K562 (cell line): ENCODE measurements around the gene SYTL2. TPM values are rescaled to one million over a fixed set of nuclear protein-coding genes. Genes with fewer than 3 reads are reported as not detected.

Source experiments
- ATAC-seq: fragments of 200-7000 bp; cut with Tn5 transposase; 3 replicates; pipeline ENCODE4 v1.9.1; 2020; ENCODE audit warnings: moderate library complexity
- BruUV-seq: library from RNA; stranded (reverse); fragments of 400-500 nt; replicated peaks from 2 replicates; lab custom pipeline; 2021; lab: Mats Ljungman, UMichigan
- CTCF ChIA-PET: fragments of 300-600 bp; formaldehyde crosslinking; extraction: SDS; loops from one replicate; lab custom pipeline; 2021; ENCODE audit warnings: low intra/inter-chr PET ratio; lab: Yijun Ruan, JAX
- POLR2A ChIA-PET: fragments of 300-600, 350-650 bp; sonication (Branson Sonifier 250); formaldehyde crosslinking; extraction: SDS; loops from one replicate; lab custom pipeline; 2021; ENCODE audit warnings: antibody characterized with exemption, inconsistent platforms; lab: Yijun Ruan, JAX
- DNase-seq, 4 experiments: peaks; one replicate each; pipeline versions ENCODE4 v3.0.0 to v3.0.0-alpha.2; 2011 to 2018; ENCODE audit warnings: low spot score in 3 of 4, mixed read lengths in 3 of 4; ENCODE audit errors: extremely low read depth in 1 of 4
- FAIRE-seq: peaks from 2 replicates; lab custom pipeline; 2011; peaks lifted over from hg19 to GRCh38; lab: Jason Lieb, UNC
- H2AFZ ChIP-seq: 2 replicates; pipeline ENCODE4 v1.6.0; 2011; ENCODE audit warnings: low read depth, low read length, control low read depth, inconsistent platforms
- H3K27ac ChIP-seq: fragments of 200-600 bp; 3 replicates; pipeline ENCODE4 v1.8.0; 2011; ENCODE audit warnings: low read depth, mild to moderate bottlenecking, control low read depth, inconsistent platforms, low read length, moderate library complexity, mixed read lengths; ENCODE audit errors: extremely low read depth
- H3K27me3 ChIP-seq, 2 experiments: fragments of 300-600 bp in 1 of 2; 2 replicates in 1 of 2; 3 replicates in 1 of 2; pipeline versions ENCODE4 v1.6.0 to v1.8.0; 2011; ENCODE audit warnings: inconsistent platforms in 2 of 2, low read length in 2 of 2, mild to moderate bottlenecking in 1 of 2, mixed read lengths in 1 of 2, moderate library complexity in 1 of 2; ENCODE audit not compliant: control insufficient read depth in 2 of 2, insufficient read depth in 2 of 2
- H3K36me3 ChIP-seq: fragments of 300-600 bp; 3 replicates; pipeline ENCODE4 v1.8.0; 2011; ENCODE audit warnings: mild to moderate bottlenecking, low read length, inconsistent platforms; ENCODE audit not compliant: control insufficient read depth, insufficient read depth
- H3K4me1 ChIP-seq, 2 experiments: fragments of 200-600 bp in 1 of 2; replicated peaks in 1 of 2; 2 replicates in 1 of 2; 3 replicates in 1 of 2; pipeline versions ENCODE4 v1.5.1 to v1.8.0; 2011; ENCODE audit warnings: inconsistent platforms in 2 of 2, low read length in 2 of 2, mild to moderate bottlenecking in 1 of 2, mixed read lengths in 1 of 2, moderate library complexity in 1 of 2; ENCODE audit not compliant: control insufficient read depth in 2 of 2, insufficient read depth in 2 of 2
- H3K4me2 ChIP-seq: 2 replicates; pipeline ENCODE4 v1.6.1; 2011; ENCODE audit warnings: low read length, control low read depth, inconsistent platforms, mixed read lengths; ENCODE audit not compliant: insufficient read depth
- H3K4me3 ChIP-seq: fragments of 200-600 bp; sonication (generic), shearing (Covaris generic); 2 replicates; pipeline ENCODE4 v1.5.1; 2016; ENCODE audit warnings: control low read depth, inconsistent platforms
- H3K79me2 ChIP-seq: fragments of 200-600 bp; 3 replicates; pipeline ENCODE4 v1.8.0; 2011; ENCODE audit warnings: low read length, inconsistent platforms; ENCODE audit not compliant: control insufficient read depth, insufficient read depth
- H3K9ac ChIP-seq, 2 experiments: 2 replicates each; pipeline versions ENCODE4 v1.6.0 to v1.6.1; 2011; ENCODE audit warnings: low read depth in 2 of 2, low read length in 2 of 2, control low read depth in 1 of 2, inconsistent platforms in 1 of 2, mild to moderate bottlenecking in 1 of 2, mixed read lengths in 1 of 2; ENCODE audit not compliant: insufficient read depth in 1 of 2
- H3K9me1 ChIP-seq: one replicate; pipeline ENCODE4 v1.6.0; 2011; ENCODE audit warnings: inconsistent platforms, mild to moderate bottlenecking, low read length, moderate library complexity; ENCODE audit not compliant: control insufficient read depth, insufficient read depth
- H3K9me3 ChIP-seq: replicated peaks from 2 replicates; pipeline ENCODE4 v1.5.1; 2011; ENCODE audit warnings: low read depth, low read length, inconsistent platforms; ENCODE audit not compliant: control insufficient read depth, insufficient read depth
- H4K20me1 ChIP-seq: replicated peaks from 2 replicates; pipeline ENCODE4 v1.6.1; 2011; ENCODE audit warnings: low read length, inconsistent platforms, mixed read lengths; ENCODE audit not compliant: control insufficient read depth, insufficient read depth
- CEBPG ChIP-seq, 3 experiments: fragments of 200-800 bp in 1 of 3; sonication (Bioruptor generic) in 1 of 3; sonication (generic) in 1 of 3; formaldehyde crosslinking in 1 of 3; IDR thresholded peaks in 2 of 3; conservative IDR thresholded peaks in 1 of 3; 2 replicates each; pipeline versions ENCODE4 v1.6.1 to v1.8.0; 2016 to 2022; ENCODE audit warnings: missing compliant biosample characterization in 2 of 3, missing genetic modification characterization in 2 of 3, mild to moderate bottlenecking in 1 of 3, missing genetic modification reagents in 1 of 3
- HCFC1 ChIP-seq: IDR thresholded peaks from 2 replicates; pipeline ENCODE4 v1.6.1; 2012; ENCODE audit warnings: low read depth, low read length, improper control_type of control experiment
- KAT7 ChIP-seq: sonication (generic); formaldehyde crosslinking; IDR thresholded peaks from 2 replicates; pipeline ENCODE4 v1.8.0; 2022; ENCODE audit warnings: missing genetic modification reagents, mild to moderate bottlenecking, borderline replicate concordance
- NBN ChIP-seq: fragments of 450-650 bp; IDR thresholded peaks from 2 replicates; pipeline ENCODE4 v1.6.1; 2016; ENCODE audit warnings: low read depth, mild to moderate bottlenecking
- NFIX ChIP-seq: fragments of 250-450 bp; sonication (Bioruptor Pico); IDR thresholded peaks from 2 replicates; pipeline ENCODE4 v1.4.0; 2020; ENCODE audit warnings: low read depth, mild to moderate bottlenecking, moderate library complexity
- OTX1 ChIP-seq: fragments of 450-650 bp; formaldehyde crosslinking; IDR thresholded peaks from 2 replicates; pipeline ENCODE4 v1.4.0; 2022; ENCODE audit warnings: mild to moderate bottlenecking
- RAD51 ChIP-seq: fragments of 450-650 bp; IDR thresholded peaks from 2 replicates; pipeline ENCODE4 v1.7.1; 2016; ENCODE audit warnings: low read depth, mild to moderate bottlenecking, borderline replicate concordance
- SIN3B ChIP-seq: fragments of 450-650 bp; IDR thresholded peaks from 2 replicates; pipeline ENCODE4 v1.6.1; 2017; ENCODE audit warnings: low read depth, mild to moderate bottlenecking, moderate library complexity
- SMAD1 ChIP-seq: fragments of 150-350 bp; IDR thresholded peaks from 2 replicates; pipeline ENCODE4 v1.6.1; 2014; ENCODE audit warnings: low read length, low read depth; ENCODE audit not compliant: partially characterized antibody
- SMARCA4 ChIP-seq: fragments of 450-650 bp; IDR thresholded peaks from 2 replicates; pipeline ENCODE4 v1.6.1; 2016
- SMARCC2 ChIP-seq: fragments of 450-650 bp; IDR thresholded peaks from 2 replicates; pipeline ENCODE4 v1.6.1; 2017; ENCODE audit warnings: antibody characterized with exemption, moderate library complexity, mild to moderate bottlenecking, low read depth
- SOX6 ChIP-seq: fragments of 450-650 bp; IDR thresholded peaks from 2 replicates; pipeline ENCODE4 v1.6.1; 2014; ENCODE audit warnings: mild to moderate bottlenecking
- ZC3H4 ChIP-seq: sonication (generic); formaldehyde crosslinking; IDR thresholded peaks from 2 replicates; pipeline ENCODE4 v1.9.0; 2021; ENCODE audit warnings: missing genetic modification reagents, borderline replicate concordance
- ZKSCAN1 ChIP-seq: fragments of 150-350 bp; IDR thresholded peaks from 2 replicates; pipeline ENCODE4 v1.6.1; 2016; ENCODE audit warnings: low read depth, low read length
- ZKSCAN8 ChIP-seq: fragments of 200-800 bp; sonication (Bioruptor generic); IDR thresholded peaks from 2 replicates; pipeline ENCODE4 v1.6.1; 2016; ENCODE audit warnings: missing genetic modification characterization, missing compliant biosample characterization
- ZNF197 ChIP-seq: fragments of 200-800 bp; sonication (Bioruptor generic); IDR thresholded peaks from 2 replicates; pipeline ENCODE4 v1.6.1; 2016; ENCODE audit warnings: low read depth, missing genetic modification characterization, missing compliant biosample characterization
- ZNF561 ChIP-seq: fragments of 450-650 bp; formaldehyde crosslinking; conservative IDR thresholded peaks from 2 replicates; pipeline ENCODE4 v1.4.0; 2020; ENCODE audit warnings: mild to moderate bottlenecking, moderate library complexity
- whole genome bisulfite sequencing: fragments of 100-300 bp; shearing (Covaris generic); methylation state at CpG from one replicate; pipeline ENCODE4 v1.1.6; 2016; ENCODE audit warnings: low coverage, mixed read lengths; ENCODE audit not compliant: insufficient coverage; ENCODE audit errors: missing lambda C conversion rate; 5-methylcytosine and 5-hydroxymethylcytosine counted together
- in situ Hi-C: fragments of 300-500 bp; cut with MboI; formaldehyde crosslinking; loops from 4 replicates; pipeline ENCODE4 v1.15.0; 2018; ENCODE audit warnings: inconsistent platforms, mixed read lengths
- intact Hi-C: fragments of 100-400 bp; cut with micrococcal nuclease; formaldehyde crosslinking; loops from 2 replicates; pipeline ENCODE4 v1.14.2; 2022
- polyA plus RNA-seq, 8 experiments: library from polyadenylated mRNA; depleted of rRNA in 4 of 8; stranded (reverse) in 5 of 8; unstranded in 3 of 8; fragments of >200 nt; fragmentation: Nextera tagmentation in 2 of 8; fragmentation: Illumina TruSeq in 1 of 8; extraction: Ambion mirVana in 2 of 8; extraction: Trizol in 1 of 8; gene quantifications; 2 replicates each; pipeline versions ENCODE4 v1.2.1 to v1.2.3, GENCODE V29; 2011 to 2014; ENCODE audit warnings: inconsistent platforms in 1 of 8, missing spikeins in 1 of 8
- total RNA-seq, 7 experiments: library from RNA; depleted of rRNA in 6 of 7; stranded (reverse); fragments of >200 nt in 6 of 7; fragmentation: Illumina TruSeq in 2 of 7; extraction: Trizol in 2 of 7; gene quantifications; 2 replicates each; pipeline versions ENCODE4 v1.2.1 to v1.2.3, GENCODE V29; 2011 to 2021; ENCODE audit warnings: low replicate concordance in 1 of 7
- TF ChIP-seq, protein P1 (sequence below): sonication (generic); formaldehyde crosslinking; IDR thresholded peaks from 2 replicates; pipeline ENCODE4 v1.8.0; 2022; ENCODE audit warnings: mild to moderate bottlenecking, missing genetic modification reagents
- TF ChIP-seq, protein P2 (sequence below): fragments of 250-450 bp; sonication (Bioruptor Pico); IDR thresholded peaks from 2 replicates; pipeline ENCODE4 v1.8.0; 2022; ENCODE audit warnings: inconsistent platforms

The SYTL2 gene
- total and polyA plus RNA-seq, 9 of the 15 experiments (the other 6 are each of a cell fraction or from before 2014, with no cell fraction given) = 0.05 to 0.57 (median 0.35) TPM

- TF ChIP-seq, protein P1, sequence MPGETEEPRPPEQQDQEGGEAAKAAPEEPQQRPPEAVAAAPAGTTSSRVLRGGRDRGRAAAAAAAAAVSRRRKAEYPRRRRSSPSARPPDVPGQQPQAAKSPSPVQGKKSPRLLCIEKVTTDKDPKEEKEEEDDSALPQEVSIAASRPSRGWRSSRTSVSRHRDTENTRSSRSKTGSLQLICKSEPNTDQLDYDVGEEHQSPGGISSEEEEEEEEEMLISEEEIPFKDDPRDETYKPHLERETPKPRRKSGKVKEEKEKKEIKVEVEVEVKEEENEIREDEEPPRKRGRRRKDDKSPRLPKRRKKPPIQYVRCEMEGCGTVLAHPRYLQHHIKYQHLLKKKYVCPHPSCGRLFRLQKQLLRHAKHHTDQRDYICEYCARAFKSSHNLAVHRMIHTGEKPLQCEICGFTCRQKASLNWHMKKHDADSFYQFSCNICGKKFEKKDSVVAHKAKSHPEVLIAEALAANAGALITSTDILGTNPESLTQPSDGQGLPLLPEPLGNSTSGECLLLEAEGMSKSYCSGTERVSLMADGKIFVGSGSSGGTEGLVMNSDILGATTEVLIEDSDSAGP (CRISPR knock-in tag) = no peak
- TF ChIP-seq RAD51 (no peak), NFIX (CRISPR knock-in tag) (no peak)
- TF ChIP-seq, protein P2, sequence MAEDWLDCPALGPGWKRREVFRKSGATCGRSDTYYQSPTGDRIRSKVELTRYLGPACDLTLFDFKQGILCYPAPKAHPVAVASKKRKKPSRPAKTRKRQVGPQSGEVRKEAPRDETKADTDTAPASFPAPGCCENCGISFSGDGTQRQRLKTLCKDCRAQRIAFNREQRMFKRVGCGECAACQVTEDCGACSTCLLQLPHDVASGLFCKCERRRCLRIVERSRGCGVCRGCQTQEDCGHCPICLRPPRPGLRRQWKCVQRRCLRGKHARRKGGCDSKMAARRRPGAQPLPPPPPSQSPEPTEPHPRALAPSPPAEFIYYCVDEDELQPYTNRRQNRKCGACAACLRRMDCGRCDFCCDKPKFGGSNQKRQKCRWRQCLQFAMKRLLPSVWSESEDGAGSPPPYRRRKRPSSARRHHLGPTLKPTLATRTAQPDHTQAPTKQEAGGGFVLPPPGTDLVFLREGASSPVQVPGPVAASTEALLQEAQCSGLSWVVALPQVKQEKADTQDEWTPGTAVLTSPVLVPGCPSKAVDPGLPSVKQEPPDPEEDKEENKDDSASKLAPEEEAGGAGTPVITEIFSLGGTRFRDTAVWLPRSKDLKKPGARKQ (CRISPR knock-in tag) = no peak
Measured at GRCh38 chr11:85718126-85718943, 92.6 kb downstream of the SYTL2 start (continued).

DNA sequence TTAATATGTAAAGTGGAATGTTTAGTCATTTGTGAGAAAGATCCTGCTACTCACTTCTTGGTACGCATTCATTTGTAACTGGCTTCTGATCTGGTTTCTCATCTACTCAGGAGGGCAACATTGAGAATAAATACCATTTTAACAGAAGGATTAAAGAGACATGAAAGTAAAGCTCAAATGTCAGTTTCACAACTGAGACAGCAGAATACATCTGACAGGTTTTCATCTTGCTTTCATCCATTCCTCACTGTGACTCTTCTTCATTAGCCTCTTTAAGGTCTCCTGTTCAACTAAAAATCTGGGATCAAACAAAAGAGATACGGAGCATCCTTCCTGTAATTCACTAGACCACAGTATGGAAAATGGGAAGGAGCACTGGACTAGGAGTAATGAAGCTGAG is 93.5 kb downstream of the SYTL2 start:
- no peak overlapping the region for H3K4me2 ChIP-seq
- no peaks in the 10 kb centered on the region for H3K9me1 ChIP-seq
- FAIRE-seq (no peak), ATAC-seq (no peak), DNase-seq (no peak)
- H3K36me3 ChIP-seq = no peaks in the 10 kb centered on the region
- H3K27ac ChIP-seq = no peak overlapping the region
- H3K79me2 ChIP-seq = no peaks in the 10 kb centered on the region
- ChIA-PET POLR2A (interaction anchor here (0.6 kb wide), 1 partner anchor 42 kb away, joined by 3 read pairs; no protein-coding TSS in a partner anchor), CTCF (no interaction called here)
- no peaks in the 10 kb centered on the region for H3K9me3 ChIP-seq
- no peaks in the 10 kb centered on the region for H3K4me1 ChIP-seq
- WGBS = 0% methylated on average over 2 of the region's 2 CpGs
- H3K9ac ChIP-seq = no peak overlapping the region
- no peak overlapping the region for H2AFZ ChIP-seq
- no peaks in the 10 kb centered on the region for H4K20me1 ChIP-seq
- H3K27me3 ChIP-seq = peaks cover 0 to 3% of the 10 kb centered on the region in 2 experiments; a peak in 3 of 5 replicates
- TF ChIP-seq KAT7 (CRISPR knock-in tag) = no peak
- TF ChIP-seq OTX1 = no peak
- TF ChIP-seq HCFC1 = no peak
- TF ChIP-seq CEBPG (CRISPR knock-in tag; IDR thresholded peaks at IDR 0.05) = no peak
- no peak for TF ChIP-seq CEBPG (tag; conservative IDR thresholded peaks at IDR 0.05 in 1 of 2, IDR thresholded peaks at IDR 0.05 in 1 of 2)
- no peak for TF ChIP-seq SMARCC2
- no peak for TF ChIP-seq ZNF197 (CRISPR knock-in tag)
- TF ChIP-seq SMARCA4 = no peak
- TF ChIP-seq SIN3B = no peak
- no peak for TF ChIP-seq SMAD1
- TF ChIP-seq ZNF561 (CRISPR knock-in tag) = no peak
- TF ChIP-seq SOX6 = no peak
- TF ChIP-seq ZKSCAN8 (CRISPR knock-in tag) = no peak
- no peak for TF ChIP-seq ZKSCAN1
- no peak for TF ChIP-seq NBN
- TF ChIP-seq ZC3H4 = no peak
- no TSS peak for BruUV-seq
- H3K4me3 ChIP-seq = no peak overlapping the region
- in situ Hi-C loops = no loop called here
- intact Hi-C loops = no loop called here
